PFSK-1 (cell line): ENCODE measurements around the gene MTMR4.

Experiments used
- FOXP2 ChIP-seq: optimal IDR thresholded peaks from 2 replicates; pipeline ENCODE3; 2011; ENCODE audit warnings: borderline replicate concordance, control low read depth, inconsistent platforms; ENCODE audit not compliant: insufficient read depth; ENCODE audit errors: extremely low read length, extremely low read depth
- POLR2AphosphoS5 ChIP-seq: IDR thresholded peaks from 2 replicates; pipeline ENCODE4 v1.6.1; 2012; ENCODE audit warnings: low read depth, mild to moderate bottlenecking, control low read depth, low read length, moderate library complexity
- SIN3A ChIP-seq: IDR thresholded peaks from 2 replicates; pipeline ENCODE4 v1.6.1; 2012; ENCODE audit warnings: mild to moderate bottlenecking, low read length, moderate library complexity, borderline replicate concordance; ENCODE audit not compliant: insufficient read depth
- TAF1 ChIP-seq: IDR thresholded peaks from 2 replicates; pipeline ENCODE4 v1.6.1; 2012; ENCODE audit warnings: low read length, control low read depth, borderline replicate concordance; ENCODE audit not compliant: insufficient read depth
- TF ChIP-seq, protein P1 (sequence below), 2 experiments: IDR thresholded peaks; 2 replicates each; pipeline versions ENCODE4 v1.6.1 to v1.8.0; 2011 to 2012; ENCODE audit warnings: low read depth in 2 of 2, low read length in 2 of 2, control low read depth in 1 of 2, inconsistent platforms in 1 of 2, mild to moderate bottlenecking in 1 of 2, moderate library complexity in 1 of 2; ENCODE audit not compliant: insufficient read depth in 1 of 2

The MTMR4 gene

DNA sequence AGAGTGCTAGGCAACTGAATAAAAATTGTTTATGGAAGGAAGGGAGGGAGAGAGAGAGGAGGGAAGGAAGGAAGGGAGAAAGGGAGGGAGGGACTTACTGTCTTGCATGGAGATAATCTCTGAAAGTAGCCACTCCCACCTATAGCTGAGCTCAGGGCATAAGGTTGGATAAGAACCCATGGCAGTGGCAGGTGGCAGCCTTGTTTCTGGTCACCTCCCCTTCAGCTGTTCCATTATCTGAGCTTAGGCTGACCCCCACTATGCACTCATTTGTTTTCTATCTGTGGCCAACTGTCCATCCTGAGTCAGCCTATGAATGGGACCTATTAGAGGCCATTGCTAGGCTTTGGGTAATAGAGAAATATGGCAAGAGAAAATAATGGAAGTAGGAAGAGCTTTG is 25.3 kb upstream of the MTMR4 start:
- no peak for TF ChIP-seq SIN3A
- no peak for TF ChIP-seq FOXP2
- TF ChIP-seq POLR2AphosphoS5, result no peak
- no peak for TF ChIP-seq TAF1
- TF ChIP-seq, protein P1, sequence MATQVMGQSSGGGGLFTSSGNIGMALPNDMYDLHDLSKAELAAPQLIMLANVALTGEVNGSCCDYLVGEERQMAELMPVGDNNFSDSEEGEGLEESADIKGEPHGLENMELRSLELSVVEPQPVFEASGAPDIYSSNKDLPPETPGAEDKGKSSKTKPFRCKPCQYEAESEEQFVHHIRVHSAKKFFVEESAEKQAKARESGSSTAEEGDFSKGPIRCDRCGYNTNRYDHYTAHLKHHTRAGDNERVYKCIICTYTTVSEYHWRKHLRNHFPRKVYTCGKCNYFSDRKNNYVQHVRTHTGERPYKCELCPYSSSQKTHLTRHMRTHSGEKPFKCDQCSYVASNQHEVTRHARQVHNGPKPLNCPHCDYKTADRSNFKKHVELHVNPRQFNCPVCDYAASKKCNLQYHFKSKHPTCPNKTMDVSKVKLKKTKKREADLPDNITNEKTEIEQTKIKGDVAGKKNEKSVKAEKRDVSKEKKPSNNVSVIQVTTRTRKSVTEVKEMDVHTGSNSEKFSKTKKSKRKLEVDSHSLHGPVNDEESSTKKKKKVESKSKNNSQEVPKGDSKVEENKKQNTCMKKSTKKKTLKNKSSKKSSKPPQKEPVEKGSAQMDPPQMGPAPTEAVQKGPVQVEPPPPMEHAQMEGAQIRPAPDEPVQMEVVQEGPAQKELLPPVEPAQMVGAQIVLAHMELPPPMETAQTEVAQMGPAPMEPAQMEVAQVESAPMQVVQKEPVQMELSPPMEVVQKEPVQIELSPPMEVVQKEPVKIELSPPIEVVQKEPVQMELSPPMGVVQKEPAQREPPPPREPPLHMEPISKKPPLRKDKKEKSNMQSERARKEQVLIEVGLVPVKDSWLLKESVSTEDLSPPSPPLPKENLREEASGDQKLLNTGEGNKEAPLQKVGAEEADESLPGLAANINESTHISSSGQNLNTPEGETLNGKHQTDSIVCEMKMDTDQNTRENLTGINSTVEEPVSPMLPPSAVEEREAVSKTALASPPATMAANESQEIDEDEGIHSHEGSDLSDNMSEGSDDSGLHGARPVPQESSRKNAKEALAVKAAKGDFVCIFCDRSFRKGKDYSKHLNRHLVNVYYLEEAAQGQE (IDR thresholded peaks at IDR 0.05; ENCODE audit: insufficient read depth in 1 of 2, low read depth in 2 of 2, low read length in 2 of 2), result no peak

DNA sequence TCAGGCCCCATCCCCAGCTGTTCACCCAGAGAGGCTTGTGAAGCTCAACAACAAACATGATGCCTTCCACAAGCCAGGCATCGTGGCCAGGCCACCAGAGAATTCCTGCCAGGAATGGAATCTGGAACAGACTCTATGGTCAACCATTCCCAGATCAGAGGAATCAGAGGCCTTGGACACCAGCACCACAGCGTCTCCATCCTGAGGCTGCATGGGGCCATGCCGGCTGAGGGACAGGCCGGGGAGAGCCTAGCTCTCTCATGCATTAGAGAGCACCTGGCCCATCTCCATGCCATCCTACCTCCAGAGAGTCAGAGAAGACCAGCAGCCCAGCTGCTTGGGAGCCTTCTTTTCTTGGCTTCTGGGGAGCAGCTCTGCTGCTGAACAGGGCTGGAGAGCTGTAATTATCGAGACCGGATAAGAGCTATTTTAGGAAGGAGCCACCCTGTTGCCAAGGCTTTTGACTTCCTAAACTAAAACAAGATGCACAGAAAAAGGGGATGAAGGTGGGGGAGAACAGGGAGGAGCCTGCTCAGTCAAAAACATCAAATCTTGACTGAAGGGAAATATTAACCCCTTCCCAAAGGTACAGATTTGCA is 24.5 kb upstream of the MTMR4 start:
- no peak for TF ChIP-seq SIN3A
- TF ChIP-seq, protein P1 (IDR thresholded peaks at IDR 0.05; ENCODE audit: insufficient read depth in 1 of 2, low read depth in 2 of 2, low read length in 2 of 2), result no peak
- TF ChIP-seq POLR2AphosphoS5, result no peak

DNA sequence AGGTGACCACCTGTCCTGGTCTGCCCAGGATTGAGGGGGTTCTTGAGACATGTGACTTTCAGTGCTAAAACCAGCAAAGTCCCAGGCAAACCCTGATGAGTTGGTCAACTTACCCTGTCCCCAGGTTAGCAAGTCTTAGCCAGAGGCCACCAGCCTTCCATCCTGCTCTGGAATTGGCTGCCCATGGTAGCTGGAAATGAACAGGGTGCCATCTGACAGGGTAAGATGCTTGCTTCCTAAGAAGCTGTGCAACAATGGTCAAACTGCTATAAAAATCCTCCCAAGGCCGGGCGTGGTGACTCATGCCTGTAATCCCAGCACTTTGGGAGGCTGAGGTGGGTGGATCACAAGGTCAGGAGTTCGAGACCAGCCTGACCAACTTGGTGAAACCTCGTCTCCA is 22.8 kb upstream of the MTMR4 start:
- TF ChIP-seq, protein P1 (IDR thresholded peaks at IDR 0.05; ENCODE audit: insufficient read depth in 1 of 2, low read depth in 2 of 2, low read length in 2 of 2), result no peak
- TF ChIP-seq TAF1 (no peak), POLR2AphosphoS5 (no peak), FOXP2 (no peak), SIN3A (no peak)

DNA sequence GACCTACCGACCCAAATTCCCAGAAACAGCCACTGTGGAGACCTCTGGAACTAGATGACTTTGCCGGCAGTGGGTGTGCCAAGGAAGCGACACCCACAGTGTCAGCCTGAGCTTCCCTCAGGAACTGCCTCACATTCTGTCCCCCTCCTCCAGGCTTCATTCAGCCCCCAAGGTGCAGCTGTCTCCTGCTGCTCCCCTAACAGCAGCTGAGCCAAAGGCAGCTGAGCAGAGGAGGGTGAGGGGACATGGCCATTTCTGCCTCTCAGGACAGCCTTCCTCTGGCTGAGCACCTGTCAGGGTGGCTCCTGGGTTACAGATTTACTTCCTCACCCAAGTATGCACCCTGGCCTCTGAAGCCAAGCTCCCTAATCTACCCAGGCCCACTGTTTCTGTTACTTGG is 22.1 kb upstream of the MTMR4 start:
- TF ChIP-seq SIN3A (no peak), POLR2AphosphoS5 (no peak), FOXP2 (no peak), TAF1 (no peak)
- TF ChIP-seq, protein P1 (IDR thresholded peaks at IDR 0.05; ENCODE audit: insufficient read depth in 1 of 2, low read depth in 2 of 2, low read length in 2 of 2), result no peak

DNA sequence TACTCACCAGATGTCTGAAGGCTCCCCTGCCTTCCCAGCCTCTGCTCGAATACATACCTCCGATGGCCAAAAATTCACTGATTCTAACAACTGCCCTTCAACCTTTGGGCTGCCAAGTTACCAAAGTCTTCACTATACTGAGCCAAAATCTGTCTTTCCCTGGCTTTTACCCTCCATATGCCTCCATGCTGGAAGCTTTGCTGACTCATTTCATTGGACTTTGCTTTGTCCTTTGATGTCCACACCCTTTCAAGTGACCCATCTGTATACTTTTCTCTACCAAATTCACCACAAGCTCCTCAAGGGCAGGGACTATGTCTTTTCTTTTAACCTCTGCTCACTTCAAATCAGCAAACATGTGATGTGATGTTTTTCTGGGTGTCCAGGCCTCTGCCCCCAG is 21.0 kb upstream of the MTMR4 start:
- TF ChIP-seq SIN3A (no peak), POLR2AphosphoS5 (no peak), TAF1 (no peak), FOXP2 (no peak)
- TF ChIP-seq, protein P1 (IDR thresholded peaks at IDR 0.05; ENCODE audit: insufficient read depth in 1 of 2, low read depth in 2 of 2, low read length in 2 of 2), result no peak
